Measurements from ENCODE around the gene TMC2. TPM values are rescaled to one million over a fixed set of nuclear protein-coding genes. Genes with fewer than 3 reads are reported as not detected.

TMC2 gene
- total RNA-seq, 4 donors from 2014 or later: 0.15 to 0.35 TPM; not detected in 2

GRCh38 chr20:2690718-2691117, 154.3 kb downstream of the TMC2 start:
- Histone ChIP-seq H3K9me3 (no peaks in the 10 kb centered on the region), H3K4me3 (no peak overlapping the region), H3K36me3 (no peaks in the 10 kb centered on the region), H3K4me1 (peaks cover 0 to 27% (median 2%) of the 10 kb centered on the region in 3 donors), H3K27ac (no peak overlapping the region), H3K27me3 (peaks cover 11% of the 10 kb centered on the region)
- WGBS, 2 donors (ENCODE audit: low coverage in 1 of 2): 73 to 100% methylated on average over 2 to 4 of the region's 6 CpGs
- ATAC-seq: no peak
- no peak for TF ChIP-seq EP300 (IDR thresholded peaks at IDR 0.05)
- no peak for TF ChIP-seq CTCF (IDR thresholded peaks at IDR 0.05)
- TF ChIP-seq POLR2A (IDR thresholded peaks at IDR 0.05): no peak
- TF ChIP-seq POLR2AphosphoS5 (IDR thresholded peaks at IDR 0.05): no peak

GRCh38 chr20:2691127-2691526, 154.8 kb downstream of the TMC2 start:
- Histone ChIP-seq H3K4me1 (peaks cover 0 to 27% (median 2%) of the 10 kb centered on the region in 3 donors), H3K4me3 (no peak overlapping the region), H3K27ac (peak overlapping the region in 2 of 4 donors; percentile 95 to 96), H3K9me3 (no peaks in the 10 kb centered on the region), H3K27me3 (peaks cover 11% of the 10 kb centered on the region), H3K36me3 (no peaks in the 10 kb centered on the region)
- TF ChIP-seq CTCF (IDR thresholded peaks at IDR 0.05): no peak
- TF ChIP-seq POLR2A (IDR thresholded peaks at IDR 0.05): no peak
- no peak for TF ChIP-seq EP300 (IDR thresholded peaks at IDR 0.05)
- TF ChIP-seq POLR2AphosphoS5 (IDR thresholded peaks at IDR 0.05): no peak
- no peak for ATAC-seq
- 68 to 70% methylated on average over 7 to 8 of the region's 8 CpGs for WGBS, 2 donors (ENCODE audit: low coverage in 1 of 2)

Small RNAs within 50 kb of the gene (small RNA-seq; reads per million reads assigned to genes)
- gene SNORA51: 0 reads per million in 4 donors
- gene SNORD110: 0 reads per million in 4 donors
- 0 reads per million in 4 donors for gene SNORD56
- 0 reads per million in 4 donors for gene SNORD57
- 0 reads per million in 4 donors for gene SNORD86

Other genes with a start within 250 kb of the TMC2 start
- 10 to 100 TPM in 1 of 4 donors, 1 to 10 TPM in 3; 1.1 to 46.7 (median 4.1) TPM for gene TGM3, start 240.6 kb upstream of the TMC2 start, total RNA-seq
- not detected for gene TGM6, start 155.7 kb upstream of the TMC2 start, total RNA-seq
- 100 to 1,000 TPM; 154 to 212 (median 204) TPM for gene SNRPB, start 65.8 kb upstream of the TMC2 start, total RNA-seq
- 10 to 100 TPM; 10.3 to 16.8 (median 12.5) TPM for gene ZNF343, start 27.7 kb upstream of the TMC2 start, total RNA-seq
- gene NOP56, start 116.1 kb downstream of the TMC2 start, total RNA-seq: 100 to 1,000 TPM in 1 of 4 donors, 10 to 100 TPM in 3; 44.8 to 108 (median 54.6) TPM
- 100 to 1,000 TPM; 103 to 158 (median 116) TPM for gene IDH3B, start 127.6 kb downstream of the TMC2 start, total RNA-seq
- 10 to 100 TPM; 14.5 to 36.6 (median 19.6) TPM for gene EBF4, start 156.2 kb downstream of the TMC2 start, total RNA-seq